H1 (cell line): Measurements from ENCODE around the gene FBXO44. TPM values are rescaled to one million over a fixed set of nuclear protein-coding genes. Genes with fewer than 3 reads are reported as not detected.

Experiments used
- CTCF ChIA-PET: fragments of 300-600 bp; sonication (Branson Sonifier 250); formaldehyde crosslinking; loops from one replicate; lab custom pipeline; 2021; ENCODE audit not compliant: partially characterized antibody; lab: Charles Lee
- POLR2A ChIA-PET: fragments of 300-600 bp; sonication (Branson Sonifier 250); formaldehyde crosslinking; loops from one replicate; lab custom pipeline; 2021; ENCODE audit warnings: inconsistent platforms; ENCODE audit not compliant: partially characterized antibody; lab: Charles Lee
- DNase-seq, 2 experiments: peaks; one replicate each; pipeline versions ENCODE4 v3.0.0 to v3.0.0-alpha.2; 2010 to 2022; ENCODE audit warnings: low spot score in 2 of 2, low read depth in 1 of 2, mixed read lengths in 1 of 2
- FAIRE-seq: peaks from 2 replicates; lab custom pipeline; 2011; peaks lifted over from hg19 to GRCh38; lab: Jason Lieb, UNC
- H2AFZ ChIP-seq: 2 replicates; pipeline ENCODE4 v1.8.1; 2012; ENCODE audit warnings: low read length, inconsistent platforms
- H2AK5ac ChIP-seq: 2 replicates; pipeline ENCODE4 v1.6.1; 2013; ENCODE audit warnings: low read depth, low read length
- H2BK120ac ChIP-seq: replicated peaks from 2 replicates; pipeline ENCODE3; 2013; ENCODE audit warnings: low read depth, low read length, inconsistent platforms
- H2BK12ac ChIP-seq: 2 replicates; pipeline ENCODE4 v1.6.1; 2013; ENCODE audit warnings: low read depth, low read length
- H2BK15ac ChIP-seq: 2 replicates; pipeline ENCODE4 v1.6.1; 2013; ENCODE audit warnings: low read length
- H2BK20ac ChIP-seq: 2 replicates; pipeline ENCODE4 v1.6.1; 2013; ENCODE audit warnings: low read length
- H2BK5ac ChIP-seq: 2 replicates; pipeline ENCODE4 v1.6.1; 2013; ENCODE audit warnings: low read depth, low read length
- H3K14ac ChIP-seq: 2 replicates; pipeline ENCODE4 v1.6.1; 2013; ENCODE audit warnings: inconsistent platforms; ENCODE audit not compliant: insufficient read length
- H3K18ac ChIP-seq: 2 replicates; pipeline ENCODE4 v1.6.1; 2013; ENCODE audit warnings: low read length; ENCODE audit errors: extremely low read depth
- H3K23ac ChIP-seq: 2 replicates; pipeline ENCODE4 v1.6.1; 2013; ENCODE audit warnings: inconsistent platforms; ENCODE audit not compliant: insufficient read length
- H3K23me2 ChIP-seq: 2 replicates; pipeline ENCODE4 v1.6.1; 2013; ENCODE audit warnings: low read depth, low read length
- H3K27ac ChIP-seq: 2 replicates; pipeline ENCODE4 v1.6.1; 2011; ENCODE audit warnings: low read depth, low read length, inconsistent platforms
- H3K27me3 ChIP-seq, 4 experiments: replicated peaks in 1 of 4; 1 replicate in 1 of 4; 2 replicates in 3 of 4; pipeline versions ENCODE4 v1.6.1 to v1.8.1; 2011 to 2013; ENCODE audit warnings: low read length in 3 of 4, mild to moderate bottlenecking in 3 of 4, inconsistent platforms in 2 of 4, mixed read lengths in 2 of 4, moderate library complexity in 1 of 4; ENCODE audit not compliant: control insufficient read depth in 3 of 4, insufficient read depth in 3 of 4; ENCODE audit errors: extremely low read depth in 1 of 4
- H3K36me3 ChIP-seq, 4 experiments: 2 replicates each; pipeline versions ENCODE4 v1.6.1 to v1.8.1; 2011 to 2013; ENCODE audit warnings: mild to moderate bottlenecking in 4 of 4, low read length in 3 of 4, moderate library complexity in 2 of 4, control low read depth in 1 of 4, inconsistent platforms in 1 of 4; ENCODE audit not compliant: insufficient read depth in 4 of 4, control insufficient read depth in 2 of 4
- H3K4ac ChIP-seq: replicated peaks from 2 replicates; pipeline ENCODE3; 2013; ENCODE audit warnings: low read length, low read depth, mixed read lengths, inconsistent platforms; ENCODE audit not compliant: insufficient read length
- H3K4me1 ChIP-seq, 4 experiments: replicated peaks in 1 of 4; 1 replicate in 1 of 4; 2 replicates in 3 of 4; pipeline versions ENCODE4 v1.6.1 to v1.8.1; 2011 to 2013; ENCODE audit warnings: low read length in 3 of 4, inconsistent platforms in 2 of 4, mixed read lengths in 1 of 4; ENCODE audit not compliant: insufficient read depth in 4 of 4, control insufficient read depth in 3 of 4
- H3K4me2 ChIP-seq, 2 experiments: 2 replicates each; pipeline versions ENCODE4 v1.6.1 to v1.8.1; 2011 to 2013; ENCODE audit warnings: low read depth in 2 of 2, low read length in 2 of 2, control low read depth in 1 of 2, inconsistent platforms in 1 of 2, mild to moderate bottlenecking in 1 of 2; ENCODE audit not compliant: insufficient read depth in 1 of 2
- H3K4me3 ChIP-seq, 4 experiments: fragments of 200-600, 300-600 bp in 1 of 4; sonication (generic), shearing (Covaris generic), sonication (Bioruptor Twin) in 1 of 4; 2 replicates each; pipeline versions ENCODE4 v1.5.1 to v1.8.1; 2011 to 2016; ENCODE audit warnings: low read length in 4 of 4, low read depth in 3 of 4, control low read depth in 2 of 4, inconsistent platforms in 2 of 4, mild to moderate bottlenecking in 2 of 4, mixed read lengths in 1 of 4, moderate library complexity in 1 of 4; ENCODE audit not compliant: insufficient read depth in 2 of 4; ENCODE audit errors: extremely low read depth in 1 of 4
- H3K56ac ChIP-seq: replicated peaks from 2 replicates; pipeline ENCODE3; 2013; ENCODE audit warnings: low read depth, mild to moderate bottlenecking, mixed read lengths, low read length, inconsistent platforms; ENCODE audit not compliant: insufficient read length
- H3K79me1 ChIP-seq: 2 replicates; pipeline ENCODE4 v1.6.1; 2013; ENCODE audit warnings: low read depth, low read length, control low read depth
- H3K79me2 ChIP-seq, 2 experiments: 2 replicates each; pipeline versions ENCODE4 v1.6.1 to v1.8.1; 2012 to 2013; ENCODE audit warnings: low read length in 2 of 2, mild to moderate bottlenecking in 2 of 2, inconsistent platforms in 1 of 2; ENCODE audit not compliant: insufficient read depth in 2 of 2, control insufficient read depth in 1 of 2
- H3K9ac ChIP-seq, 4 experiments: replicated peaks in 1 of 4; 1 replicate in 1 of 4; 2 replicates in 3 of 4; pipeline versions ENCODE4 v1.6.1 to v1.8.1; 2011 to 2013; ENCODE audit warnings: low read depth in 3 of 4, low read length in 3 of 4, control low read depth in 2 of 4, mild to moderate bottlenecking in 2 of 4, moderate library complexity in 2 of 4, inconsistent platforms in 1 of 4; ENCODE audit errors: extremely low read depth in 1 of 4
- H3K9me3 ChIP-seq, 2 experiments: 2 replicates each; pipeline versions ENCODE4 v1.6.1 to v1.8.1; 2012 to 2013; ENCODE audit warnings: mild to moderate bottlenecking in 2 of 2, moderate library complexity in 2 of 2, control low read depth in 1 of 2, inconsistent platforms in 1 of 2, low read depth in 1 of 2, low read length in 1 of 2, mixed read lengths in 1 of 2; ENCODE audit not compliant: insufficient read depth in 2 of 2
- H4K20me1 ChIP-seq, 2 experiments: replicated peaks in 1 of 2; 2 replicates each; pipeline versions ENCODE3 to v1.8.1; 2011 to 2013; ENCODE audit warnings: inconsistent platforms in 2 of 2, low read length in 2 of 2, mild to moderate bottlenecking in 1 of 2; ENCODE audit not compliant: insufficient read depth in 2 of 2, control insufficient read depth in 1 of 2
- H4K5ac ChIP-seq: 2 replicates; pipeline ENCODE4 v1.6.1; 2013; ENCODE audit warnings: low read length, low read depth, mixed read lengths, inconsistent platforms; ENCODE audit not compliant: insufficient read length
- H4K8ac ChIP-seq: 2 replicates; pipeline ENCODE4 v1.8.0; 2013; ENCODE audit warnings: mild to moderate bottlenecking, moderate library complexity, low read length, inconsistent platforms; ENCODE audit not compliant: insufficient read depth; ENCODE audit errors: extremely low read depth
- H4K91ac ChIP-seq: replicated peaks from 2 replicates; pipeline ENCODE3; 2013; ENCODE audit warnings: low read length, mixed read lengths, inconsistent platforms; ENCODE audit not compliant: insufficient read length
- CREB1 ChIP-seq: IDR thresholded peaks from 2 replicates; pipeline ENCODE4 v1.6.1; 2012; ENCODE audit warnings: inconsistent platforms
- FOSL1 ChIP-seq: IDR thresholded peaks from 2 replicates; pipeline ENCODE4 v1.6.1; 2011; ENCODE audit warnings: mild to moderate bottlenecking, low read depth, low read length, moderate library complexity; ENCODE audit not compliant: insufficient read depth
- PHF8 ChIP-seq: fragments of 200-600 bp; sonication (generic); conservative IDR thresholded peaks from 2 replicates; pipeline ENCODE4 v1.7.1; 2012; ENCODE audit warnings: low read depth, mild to moderate bottlenecking, inconsistent platforms, low read length, moderate library complexity
- RBBP5 ChIP-seq: IDR thresholded peaks from 2 replicates; pipeline ENCODE4 v1.7.1; 2012; ENCODE audit warnings: low read depth, mild to moderate bottlenecking, inconsistent platforms, low read length, moderate library complexity, borderline replicate concordance
- RNF2 ChIP-seq: fragments of 200-900, 300-1000 bp; sonication (generic); IDR thresholded peaks from 2 replicates; pipeline ENCODE4 v1.7.1; 2016; ENCODE audit warnings: borderline replicate concordance, low read depth, mild to moderate bottlenecking, antibody characterized with exemption, low read length; ENCODE audit not compliant: poor library complexity, severe bottlenecking; ENCODE audit errors: missing control alignments
- RXRA ChIP-seq: IDR thresholded peaks from 2 replicates; pipeline ENCODE4 v1.6.1; 2011; ENCODE audit warnings: low read depth, mild to moderate bottlenecking, low read length, moderate library complexity; ENCODE audit not compliant: insufficient read depth
- SUZ12 ChIP-seq: fragments of 200-600 bp; sonication (generic); IDR thresholded peaks from 2 replicates; pipeline ENCODE4 v1.6.1; 2012; ENCODE audit warnings: mild to moderate bottlenecking, inconsistent platforms, low read length, moderate library complexity, mixed read lengths
- TAF1 ChIP-seq: IDR thresholded peaks from 2 replicates; pipeline ENCODE4 v1.6.1; 2011; ENCODE audit warnings: mild to moderate bottlenecking, low read depth, low read length
- TEAD4 ChIP-seq: IDR thresholded peaks from 2 replicates; pipeline ENCODE4 v1.6.1; 2012; ENCODE audit warnings: low read depth, low read length, inconsistent platforms, mixed read lengths
- WGBS, 2 experiments: shearing (Covaris generic) in 1 of 2; methylation state at CpG; one replicate each; pipeline versions ENCODE4 v1.1.6 to v1.1.7; 2013 to 2015; ENCODE audit warnings: low lambda C conversion rate in 2 of 2, mixed read lengths in 2 of 2, inconsistent platforms in 1 of 2, low coverage in 1 of 2, missing lambda C conversion rate in 1 of 2; ENCODE audit not compliant: insufficient replicate concordance in 2 of 2, insufficient coverage in 1 of 2, insufficient read length in 1 of 2; ENCODE audit errors: extremely low coverage in 1 of 2, missing lambda C conversion rate in 1 of 2; 5-methylcytosine and 5-hydroxymethylcytosine counted together
- polyA plus RNA-seq, 7 experiments: library from polyadenylated mRNA; depleted of rRNA in 3 of 7; stranded (reverse) in 5 of 7; unstranded in 2 of 7; fragments of >200 nt in 5 of 7; fragments of 200-250 nt in 2 of 7; gene quantifications; 1 replicate in 5 of 7; 2 replicates in 1 of 7; 4 replicates in 1 of 7; pipeline versions ENCODE4 v1.2.1 to v1.2.3, GENCODE V29; 2011 to 2013; ENCODE audit warnings: missing spikeins in 2 of 7, mixed read lengths in 2 of 7
- total RNA-seq: library from RNA; stranded (reverse); fragmentation: NEBNext Ultra II Directional; extraction: Animal tissue kit (Norgen Biotek cat#: 25700); gene quantifications from 2 replicates; pipeline ENCODE4 v1.2.1, GENCODE V29; 2021

The FBXO44 gene
- total and polyA plus RNA-seq, 2 of the 8 experiments (the other 6 are each of a cell fraction or from before 2014, with no cell fraction given) = 27.0 to 27.2 TPM

- H3K9ac ChIP-seq = no peak overlapping the region
- no peak overlapping the region for H2BK120ac ChIP-seq
- no peak overlapping the region for H3K14ac ChIP-seq
- TF ChIP-seq TEAD4 (no peak), RNF2 (no peak), CREB1 (no peak), RBBP5 (no peak), FOSL1 (no peak), PHF8 (no peak), SUZ12 (no peak), RXRA (no peak), TAF1 (no peak)
- H3K4me2 ChIP-seq = no peak overlapping the region
- no peak overlapping the region for H3K23ac ChIP-seq
- no peak overlapping the region for H3K4ac ChIP-seq
- H2BK20ac ChIP-seq = no peak overlapping the region
- H3K23me2 ChIP-seq = no peaks in the 10 kb centered on the region
- no peak for DNase-seq
- no peaks in the 10 kb centered on the region for H3K36me3 ChIP-seq
- no peak overlapping the region for H2BK12ac ChIP-seq
- no peak overlapping the region for H3K27ac ChIP-seq
- H3K79me1 ChIP-seq = no peaks in the 10 kb centered on the region
- no peaks in the 10 kb centered on the region for H3K4me1 ChIP-seq
- no peak overlapping the region for H2AK5ac ChIP-seq
- H3K79me2 ChIP-seq = no peaks in the 10 kb centered on the region
- H2BK5ac ChIP-seq = no peak overlapping the region
- H3K4me3 ChIP-seq = no peak overlapping the region
- H3K9me3 ChIP-seq = no peaks in the 10 kb centered on the region
- H3K27me3 ChIP-seq = no peaks in the 10 kb centered on the region; a peak in 1 of 7 replicates
- no peak overlapping the region for H4K8ac ChIP-seq
- H3K18ac ChIP-seq = no peak overlapping the region
- ChIA-PET CTCF (interaction anchor here (0.6 to 8.7 kb wide), 17 partner anchors 9 to 351 kb away, joined by 3 to 66 read pairs (median 3); no protein-coding TSS in a partner anchor), POLR2A (interaction anchor here (1.0 kb wide), 1 partner anchor 48 kb away, joined by 5 read pairs; no protein-coding TSS in a partner anchor)
- peaks cover 0 to 7% of the 10 kb centered on the region in 2 experiments for H4K20me1 ChIP-seq
- no peak overlapping the region for H2AFZ ChIP-seq
- WGBS, 2 experiments = 88% methylated on average over 11 of the region's 11 CpGs; no CpG with 5 or more reads in 1 of the 2 experiments
- no peak overlapping the region for H4K5ac ChIP-seq
- H4K91ac ChIP-seq = no peak overlapping the region
- no peak for FAIRE-seq
- no peak overlapping the region for H2BK15ac ChIP-seq
- no peak overlapping the region for H3K56ac ChIP-seq
Measured at GRCh38 chr1:11634365-11635192, 20.1 kb upstream of the FBXO44 start.
